ENCODE results near the gene TNF. TPM values are rescaled to one million over a fixed set of nuclear protein-coding genes. Genes with fewer than 3 reads are reported as not detected.

Gene TNF
- total and polyA plus RNA-seq, 2 donors (not counting 3 experiments of a cell fraction or from before 2014, with no cell fraction given): not detected

DNA sequence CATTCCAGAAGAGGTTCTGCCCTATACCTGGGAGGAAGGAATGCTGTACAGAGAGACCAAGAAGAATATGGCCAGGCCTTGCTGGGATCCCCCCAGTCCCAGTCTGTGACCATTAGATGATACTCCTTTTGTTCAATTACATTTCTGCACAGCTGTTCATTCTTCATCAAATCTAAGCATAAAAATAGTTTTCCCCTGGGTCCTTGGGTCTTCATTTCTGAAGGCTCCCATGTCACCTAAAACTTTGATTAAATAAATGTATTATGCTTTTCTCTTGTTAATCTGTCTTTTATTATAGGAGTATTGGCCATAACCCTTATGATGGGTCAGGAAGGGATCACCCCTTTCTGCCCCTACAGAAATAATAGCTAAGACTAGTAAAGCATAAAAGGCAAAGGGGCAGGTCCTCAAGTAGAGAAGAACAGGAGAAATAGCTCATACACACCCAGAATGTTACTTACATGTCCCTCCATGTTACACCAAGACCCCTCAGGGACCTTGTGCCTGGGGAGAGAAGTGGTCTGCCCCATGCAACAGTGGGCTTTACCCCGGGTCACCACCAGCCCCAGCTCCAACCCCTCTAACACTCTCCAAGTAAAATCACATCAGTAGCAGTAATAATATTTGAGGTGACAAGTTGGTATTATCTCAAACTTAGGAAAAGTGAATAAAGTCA is 5.4 kb upstream of the TNF start:
- no TSS peak for BruUV-seq (replicated peaks)
- H4K20me1 ChIP-seq (replicated peaks; ENCODE audit: control insufficient read depth, extremely low read depth, insufficient read depth, low read length): no peaks in the 10 kb centered on the region
- no peak overlapping the region for H3K4me2 ChIP-seq (ENCODE audit: insufficient read depth, low read length)
- no peak overlapping the region for H3K27ac ChIP-seq (ENCODE audit: insufficient read depth, low read depth, low read length)
- no peak overlapping the region for H2AFZ ChIP-seq (ENCODE audit: low read depth, low read length)
- TF ChIP-seq MAX (IDR thresholded peaks at IDR 0.05; ENCODE audit: insufficient read depth, insufficient read length): no peak
- TF ChIP-seq JUN (IDR thresholded peaks at IDR 0.05; ENCODE audit: borderline replicate concordance, insufficient read depth, insufficient read length, low read depth): no peak
- TF ChIP-seq, protein P1, sequence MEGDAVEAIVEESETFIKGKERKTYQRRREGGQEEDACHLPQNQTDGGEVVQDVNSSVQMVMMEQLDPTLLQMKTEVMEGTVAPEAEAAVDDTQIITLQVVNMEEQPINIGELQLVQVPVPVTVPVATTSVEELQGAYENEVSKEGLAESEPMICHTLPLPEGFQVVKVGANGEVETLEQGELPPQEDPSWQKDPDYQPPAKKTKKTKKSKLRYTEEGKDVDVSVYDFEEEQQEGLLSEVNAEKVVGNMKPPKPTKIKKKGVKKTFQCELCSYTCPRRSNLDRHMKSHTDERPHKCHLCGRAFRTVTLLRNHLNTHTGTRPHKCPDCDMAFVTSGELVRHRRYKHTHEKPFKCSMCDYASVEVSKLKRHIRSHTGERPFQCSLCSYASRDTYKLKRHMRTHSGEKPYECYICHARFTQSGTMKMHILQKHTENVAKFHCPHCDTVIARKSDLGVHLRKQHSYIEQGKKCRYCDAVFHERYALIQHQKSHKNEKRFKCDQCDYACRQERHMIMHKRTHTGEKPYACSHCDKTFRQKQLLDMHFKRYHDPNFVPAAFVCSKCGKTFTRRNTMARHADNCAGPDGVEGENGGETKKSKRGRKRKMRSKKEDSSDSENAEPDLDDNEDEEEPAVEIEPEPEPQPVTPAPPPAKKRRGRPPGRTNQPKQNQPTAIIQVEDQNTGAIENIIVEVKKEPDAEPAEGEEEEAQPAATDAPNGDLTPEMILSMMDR (IDR thresholded peaks at IDR 0.05; ENCODE audit: extremely low read depth in 1 of 2, insufficient read depth in 1 of 2, low read depth in 1 of 2, low read length in 2 of 2): no peak
- TF ChIP-seq EZH2 (IDR thresholded peaks at IDR 0.05; ENCODE audit: borderline replicate concordance, low read depth, low read length, severe bottlenecking): no peak
- no peak for TF ChIP-seq POLR2A (IDR thresholded peaks at IDR 0.05; ENCODE audit: low read depth, low read length)
- TF ChIP-seq POLR2AphosphoS5 (IDR thresholded peaks at IDR 0.05; ENCODE audit: insufficient read depth, low read depth, low read length): no peak
- no peak for TF ChIP-seq MYC (IDR thresholded peaks at IDR 0.05; ENCODE audit: low read depth, low read length)
- no peak for TF ChIP-seq GATA2 (IDR thresholded peaks at IDR 0.05; ENCODE audit: insufficient read depth, insufficient read length, low read depth, low read length)
- TF ChIP-seq FOS (IDR thresholded peaks at IDR 0.05; ENCODE audit: borderline replicate concordance, insufficient read depth, low read length): no peak
- H3K4me3 ChIP-seq (replicated peaks in 1 of 3; ENCODE audit: insufficient read depth in 1 of 3, low read depth in 1 of 3, low read length in 3 of 3): no peak overlapping the region
- ChIA-PET CTCF (interaction anchor here (1.4 to 31.0 kb wide), 3 partner anchors 10 to 19 kb away, joined by 3 to 1517 read pairs (median 28); partner anchors contain the start of genes LST1, LTB, NCR3 and TNF), POLR2A (no interaction called here)
- no peaks in the 10 kb centered on the region for H3K36me3 ChIP-seq (ENCODE audit: control insufficient read depth in 2 of 2, extremely low read depth in 1 of 2, insufficient read depth in 2 of 2, low read length in 2 of 2)
- no peaks in the 10 kb centered on the region for H3K9me1 ChIP-seq (replicated peaks; ENCODE audit: control insufficient read depth, extremely low read depth, insufficient read depth, low read length)
- no peak overlapping the region for H3K9ac ChIP-seq (replicated peaks; ENCODE audit: extremely low read depth, insufficient read depth, low read length)
- intact Hi-C loops (cut with micrococcal nuclease) (no loop called here), dilution Hi-C loops (cut with MboI; ENCODE audit: extremely low pct_ligation_motif_present, low sequenced_read_pairs) (no loop called here)
- no peaks in the 10 kb centered on the region for H3K27me3 ChIP-seq (ENCODE audit: control insufficient read depth in 2 of 2, insufficient read depth in 2 of 2, low read length in 2 of 2)
- no peaks in the 10 kb centered on the region for H3K79me2 ChIP-seq (ENCODE audit: control insufficient read depth, insufficient read depth, low read length)
- FAIRE-seq (no peak), DNase-seq (ENCODE audit: low read depth, low spot score) (no peak)
- H3K4me1 ChIP-seq (ENCODE audit: control insufficient read depth, extremely low read depth, insufficient read depth, low read length): no peaks in the 10 kb centered on the region
- no peaks in the 10 kb centered on the region for H3K9me3 ChIP-seq (replicated peaks; ENCODE audit: control insufficient read depth, insufficient read depth, low read length)

Measured in endothelial cell of umbilical vein (primary cell).